ENCODE measurements around the gene NCF4. TPM values are rescaled to one million over a fixed set of nuclear protein-coding genes. Genes with fewer than 3 reads are reported as not detected.

The NCF4 gene
- total and polyA plus RNA-seq, 2 of the 4 experiments (the other 2 are of a cell fraction): not detected

DNA sequence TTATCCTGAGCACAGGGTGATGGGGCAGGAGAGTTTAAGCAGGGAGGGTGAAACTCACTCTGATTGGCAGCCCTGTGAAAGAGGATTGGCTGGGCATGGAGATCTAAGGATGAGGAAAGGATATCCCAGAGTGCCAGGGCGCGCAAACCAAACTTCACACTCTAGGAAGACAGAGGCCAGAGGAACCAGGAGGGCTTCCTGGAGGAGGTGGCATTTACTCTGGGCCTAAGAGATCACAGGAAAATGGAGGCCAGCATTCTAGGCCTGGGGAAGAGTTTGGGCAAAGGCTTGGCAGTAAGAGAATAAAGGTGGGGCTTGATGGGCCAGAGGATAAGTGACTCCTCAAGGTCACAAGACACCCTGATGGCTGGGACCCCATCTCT lies 377 bp upstream of the NCF4 start:
- TF ChIP-seq, protein P1, sequence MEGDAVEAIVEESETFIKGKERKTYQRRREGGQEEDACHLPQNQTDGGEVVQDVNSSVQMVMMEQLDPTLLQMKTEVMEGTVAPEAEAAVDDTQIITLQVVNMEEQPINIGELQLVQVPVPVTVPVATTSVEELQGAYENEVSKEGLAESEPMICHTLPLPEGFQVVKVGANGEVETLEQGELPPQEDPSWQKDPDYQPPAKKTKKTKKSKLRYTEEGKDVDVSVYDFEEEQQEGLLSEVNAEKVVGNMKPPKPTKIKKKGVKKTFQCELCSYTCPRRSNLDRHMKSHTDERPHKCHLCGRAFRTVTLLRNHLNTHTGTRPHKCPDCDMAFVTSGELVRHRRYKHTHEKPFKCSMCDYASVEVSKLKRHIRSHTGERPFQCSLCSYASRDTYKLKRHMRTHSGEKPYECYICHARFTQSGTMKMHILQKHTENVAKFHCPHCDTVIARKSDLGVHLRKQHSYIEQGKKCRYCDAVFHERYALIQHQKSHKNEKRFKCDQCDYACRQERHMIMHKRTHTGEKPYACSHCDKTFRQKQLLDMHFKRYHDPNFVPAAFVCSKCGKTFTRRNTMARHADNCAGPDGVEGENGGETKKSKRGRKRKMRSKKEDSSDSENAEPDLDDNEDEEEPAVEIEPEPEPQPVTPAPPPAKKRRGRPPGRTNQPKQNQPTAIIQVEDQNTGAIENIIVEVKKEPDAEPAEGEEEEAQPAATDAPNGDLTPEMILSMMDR (conservative IDR thresholded peaks at IDR 0.05; ENCODE audit: low read depth, low read length): no peak
- TF ChIP-seq FOS (IDR thresholded peaks at IDR 0.05; ENCODE audit: low read depth, low read length): no peak
- no peak for TF ChIP-seq MAZ (IDR thresholded peaks at IDR 0.05; ENCODE audit: borderline replicate concordance, low read depth, low read length)
- no peak for TF ChIP-seq SMC3 (IDR thresholded peaks at IDR 0.05; ENCODE audit: low read depth, low read length)
- TF ChIP-seq, protein P2, sequence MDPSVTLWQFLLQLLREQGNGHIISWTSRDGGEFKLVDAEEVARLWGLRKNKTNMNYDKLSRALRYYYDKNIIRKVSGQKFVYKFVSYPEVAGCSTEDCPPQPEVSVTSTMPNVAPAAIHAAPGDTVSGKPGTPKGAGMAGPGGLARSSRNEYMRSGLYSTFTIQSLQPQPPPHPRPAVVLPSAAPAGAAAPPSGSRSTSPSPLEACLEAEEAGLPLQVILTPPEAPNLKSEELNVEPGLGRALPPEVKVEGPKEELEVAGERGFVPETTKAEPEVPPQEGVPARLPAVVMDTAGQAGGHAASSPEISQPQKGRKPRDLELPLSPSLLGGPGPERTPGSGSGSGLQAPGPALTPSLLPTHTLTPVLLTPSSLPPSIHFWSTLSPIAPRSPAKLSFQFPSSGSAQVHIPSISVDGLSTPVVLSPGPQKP (IDR thresholded peaks at IDR 0.05; ENCODE audit: borderline replicate concordance, low read depth, low read length): no peak
- no peak for TF ChIP-seq MAFK (IDR thresholded peaks at IDR 0.05; ENCODE audit: low read depth, low read length)
- no peak for TF ChIP-seq MXI1 (IDR thresholded peaks at IDR 0.05; ENCODE audit: borderline replicate concordance, low read depth, low read length)
- no peak for TF ChIP-seq CHD1 (IDR thresholded peaks at IDR 0.05; ENCODE audit: low read depth, low read length)
- no peak for TF ChIP-seq CEBPB (IDR thresholded peaks at IDR 0.05; ENCODE audit: low read depth, low read length)
- no peak for TF ChIP-seq BHLHE40 (IDR thresholded peaks at IDR 0.05; ENCODE audit: low read depth, low read length)
- Histone ChIP-seq H3K4me2 (ENCODE audit: low read depth, low read length) (no peak overlapping the region), H2BK120ac (ENCODE audit: low read depth, low read length) (no peak overlapping the region), H3K9ac (ENCODE audit: low read depth, low read length) (no peak overlapping the region), H3K4me1 (ENCODE audit: control insufficient read depth, insufficient read depth, low read length) (no peaks in the 10 kb centered on the region), H3K9me3 (ENCODE audit: control insufficient read depth, insufficient read depth, low read length) (no peaks in the 10 kb centered on the region), H2BK5ac (ENCODE audit: low read depth, low read length, poor library complexity, severe bottlenecking) (no peak overlapping the region), H2AK5ac (ENCODE audit: low read depth, low read length) (no peak overlapping the region), H2BK15ac (ENCODE audit: low read depth, low read length) (no peak overlapping the region), H3K27me3 (ENCODE audit: control insufficient read depth, insufficient read depth, low read length) (peaks cover 26% of the 10 kb centered on the region), H3K9me1 (ENCODE audit: insufficient read depth, low read length) (no peaks in the 10 kb centered on the region), H3K79me1 (ENCODE audit: low read depth in 1 of 2, low read length in 2 of 2) (no peaks in the 10 kb centered on the region), H3K14ac (replicated peaks; ENCODE audit: low read depth, low read length) (no peak overlapping the region), H3K56ac (ENCODE audit: extremely low read depth, insufficient read depth, low read length) (no peak overlapping the region), H3K18ac (ENCODE audit: low read depth, low read length) (no peak overlapping the region), H4K20me1 (ENCODE audit: insufficient read depth, low read length) (no peaks in the 10 kb centered on the region; the same call in 1 of the 2 replicates), H3K4me3 (ENCODE audit: insufficient read depth, low read depth, low read length) (no peak overlapping the region), H4K8ac (ENCODE audit: low read depth in 2 of 2, low read length in 2 of 2) (no peak overlapping the region), H2AK9ac (replicated peaks; ENCODE audit: low read depth, low read length, poor library complexity) (no peak overlapping the region), H3K23ac (ENCODE audit: low read depth, low read length) (no peak overlapping the region), H3K27ac (ENCODE audit: insufficient read depth, low read length) (no peak overlapping the region), H2BK20ac (ENCODE audit: low read depth, low read length) (no peak overlapping the region), H2AFZ (replicated peaks; ENCODE audit: low read length, poor library complexity) (no peak overlapping the region), H3K4ac (ENCODE audit: low read depth, low read length) (no peak overlapping the region), H3K36me3 (ENCODE audit: control insufficient read depth, insufficient read depth, low read length) (no peaks in the 10 kb centered on the region), H4K91ac (ENCODE audit: insufficient read depth, low read depth, low read length) (no peak overlapping the region), H4K5ac (ENCODE audit: low read depth, low read length) (no peak overlapping the region)
- WGBS, 2 experiments (ENCODE audit: extremely low coverage in 2 of 2, insufficient read length in 1 of 2): no CpG with 5 or more reads among the region's 2 CpGs
- DNase-seq (no peak), ATAC-seq (ENCODE audit: low read depth) (no peak)
- in situ Hi-C loops (cut with MboI; ENCODE audit: low sequenced_read_pairs) (no loop called here), intact Hi-C loops (cut with micrococcal nuclease) (no loop called here), dilution Hi-C loops (cut with HindIII; ENCODE audit: low sequenced_read_pairs, unreplicated experiment) (no loop called here)
- POLR2A ChIA-PET (ENCODE audit: unreplicated experiment): no interaction called here
- no TSS peak for BruUV-seq (replicated peaks)
- CTCF ChIA-PET: no interaction called here

All from IMR-90 (cell line).